Colonic mucosa (tissue), 4 donors: ENCODE measurements around the gene ZNF385C. TPM values are rescaled to one million over a fixed set of nuclear protein-coding genes. Genes with fewer than 3 reads are reported as not detected.
"Not testable (repeated sequence)": the region's sequence is repeated elsewhere in the genome, so short reads cannot be mapped to it uniquely, and the experiment has no call there.

Source experiments
- DNase-seq: peaks from one replicate; pipeline ENCODE4 v3.0.0-alpha.2; 2020
- H3K27ac ChIP-seq: fragments of 200-600 bp; one replicate; pipeline ENCODE4 v1.8.0; 2021
- H3K27me3 ChIP-seq: fragments of 200-600 bp; one replicate; pipeline ENCODE4 v1.8.0; 2021
- H3K36me3 ChIP-seq: fragments of 200-600 bp; one replicate; pipeline ENCODE4 v1.8.0; 2021
- H3K4me1 ChIP-seq: fragments of 200-600 bp; one replicate; pipeline ENCODE4 v1.8.0; 2021; ENCODE audit warnings: mild to moderate bottlenecking
- H3K4me3 ChIP-seq: fragments of 200-600 bp; one replicate; pipeline ENCODE4 v1.8.0; 2021
- H3K9ac ChIP-seq, 2 donors: one replicate each; pipeline ENCODE4 v1.7.0; 2013; ENCODE audit warnings: control low read depth in 2 of 2, low read depth in 2 of 2, low read length in 2 of 2
- H3K9me3 ChIP-seq: fragments of 200-600 bp; one replicate; pipeline ENCODE4 v1.8.0; 2021
- CTCF ChIP-seq: fragments of 200-600 bp; IDR thresholded peaks from one replicate; pipeline ENCODE4 v1.8.0; 2022; ENCODE audit warnings: antibody characterized with exemption, mild to moderate bottlenecking
- intact Hi-C: fragments of 100-400 bp; cut with DNase I; formaldehyde crosslinking; loops from one replicate; pipeline ENCODE4 v1.14.1; 2022
- total RNA-seq, 2 donors: library from RNA; stranded (reverse); fragmentation: NEBNext Ultra II Directional in 1 of 2; extraction: Animal tissue kit (Norgen Biotek cat#: 25700) in 1 of 2; gene quantifications; one replicate each; pipeline ENCODE4 v1.2.1, GENCODE V29; 2021
- donor health status: healthy.
- donor health status: DM: no; HTN: no; CAD: no.
- donor health status: DM: no; HTN: no; CAD: no.

The ZNF385C gene
- total RNA-seq, 2 donors from 2014 or later, result 0.20 to 0.32 TPM

GRCh38 chr17:42016411-42016831 is 81.9 kb downstream of the ZNF385C start:
- intact Hi-C loops, result no loop called here
- no peak for TF ChIP-seq CTCF

GRCh38 chr17:42013740-42014139 is 84.5 kb downstream of the ZNF385C start:
- H3K9ac ChIP-seq, H3K36me3 ChIP-seq, DNase-seq, intact Hi-C loops, H3K27me3 ChIP-seq, H3K4me3 ChIP-seq, H3K9me3 ChIP-seq, H3K27ac ChIP-seq, H3K4me1 ChIP-seq: not testable (repeated sequence)

More at GRCh38 chr17:42016411-42016831, 81.9 kb downstream of the ZNF385C start:
- H3K4me1 ChIP-seq, result peaks cover 13% of the 10 kb centered on the region
- no peaks in the 10 kb centered on the region for H3K27me3 ChIP-seq
- H3K36me3 ChIP-seq, result no peaks in the 10 kb centered on the region
- no peak for DNase-seq
- H3K9ac ChIP-seq, result peak overlapping the region; percentile 97 to 99
- H3K4me3 ChIP-seq, result peak overlapping the region; percentile 77
- no peaks in the 10 kb centered on the region for H3K9me3 ChIP-seq
- H3K27ac ChIP-seq, result peak overlapping the region; percentile 85

DNA sequence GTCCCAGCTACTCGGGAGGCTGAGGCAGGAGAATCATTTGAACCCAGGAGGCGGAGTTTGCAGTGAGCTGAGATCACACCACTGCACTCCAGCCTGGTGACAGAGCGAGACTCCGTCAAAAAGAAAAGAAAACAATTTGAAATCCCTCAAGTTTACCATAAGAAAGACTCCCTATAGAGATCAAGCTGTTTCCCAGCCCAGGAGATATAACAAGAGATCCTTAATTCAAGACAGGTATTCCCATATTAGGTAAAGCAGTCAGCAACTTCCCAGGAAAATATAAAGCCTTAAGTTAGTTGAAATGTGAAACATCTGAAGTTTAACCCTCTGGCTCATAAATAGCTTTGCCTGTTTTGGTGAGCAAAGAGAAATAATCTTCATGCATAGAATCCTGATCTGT is 85.9 kb downstream of the ZNF385C start:
- H3K4me3 ChIP-seq, H3K27ac ChIP-seq, H3K4me1 ChIP-seq, intact Hi-C loops, H3K36me3 ChIP-seq, DNase-seq, H3K27me3 ChIP-seq, H3K9me3 ChIP-seq, H3K9ac ChIP-seq: not testable (repeated sequence)

- Histone ChIP-seq H3K36me3 (no peaks in the 10 kb centered on the region), H3K9ac (no peak overlapping the region), H3K9me3 (no peaks in the 10 kb centered on the region), H3K4me1 (peaks cover 5% of the 10 kb centered on the region), H3K27me3 (no peaks in the 10 kb centered on the region), H3K27ac (no peak overlapping the region), H3K4me3 (no peak overlapping the region)
- no peak for DNase-seq
- intact Hi-C loops, result no loop called here
- no peak for TF ChIP-seq CTCF
These were observed 87.3 kb downstream of the ZNF385C start for GRCh38 chr17:42010898-42011516.

- H3K36me3 ChIP-seq, DNase-seq, H3K9ac ChIP-seq, H3K9me3 ChIP-seq, H3K4me3 ChIP-seq, intact Hi-C loops, H3K27me3 ChIP-seq, H3K27ac ChIP-seq, H3K4me1 ChIP-seq: not testable (repeated sequence)
These were observed 88.0 kb downstream of the ZNF385C start for GRCh38 chr17:42010266-42010680.

DNA sequence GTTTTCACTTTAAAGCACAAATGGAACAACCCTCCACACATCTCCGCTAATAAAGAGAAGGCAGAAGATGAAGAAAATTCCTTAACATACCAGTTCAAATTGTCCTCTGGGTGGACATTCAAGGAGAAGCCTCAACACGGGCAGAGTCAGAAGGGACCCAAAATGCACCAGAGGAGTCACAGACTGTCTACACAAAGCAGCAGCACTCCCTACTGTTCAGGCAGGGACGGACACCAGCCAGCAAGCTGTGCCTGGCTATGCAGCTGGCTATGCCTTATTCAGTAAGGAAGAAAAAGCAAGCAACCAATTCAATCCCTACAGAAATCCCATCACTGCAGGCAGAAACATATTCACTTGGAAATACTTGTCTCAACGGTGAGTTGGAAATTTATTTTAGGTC is 89.1 kb downstream of the ZNF385C start:
- Histone ChIP-seq H3K4me3 (no peak overlapping the region), H3K27ac (no peak overlapping the region), H3K36me3 (no peaks in the 10 kb centered on the region), H3K27me3 (no peaks in the 10 kb centered on the region), H3K9ac (no peak overlapping the region), H3K4me1 (no peaks in the 10 kb centered on the region), H3K9me3 (no peaks in the 10 kb centered on the region)
- TF ChIP-seq CTCF, result no peak
- no peak for DNase-seq
- intact Hi-C loops, result no loop called here

DNA sequence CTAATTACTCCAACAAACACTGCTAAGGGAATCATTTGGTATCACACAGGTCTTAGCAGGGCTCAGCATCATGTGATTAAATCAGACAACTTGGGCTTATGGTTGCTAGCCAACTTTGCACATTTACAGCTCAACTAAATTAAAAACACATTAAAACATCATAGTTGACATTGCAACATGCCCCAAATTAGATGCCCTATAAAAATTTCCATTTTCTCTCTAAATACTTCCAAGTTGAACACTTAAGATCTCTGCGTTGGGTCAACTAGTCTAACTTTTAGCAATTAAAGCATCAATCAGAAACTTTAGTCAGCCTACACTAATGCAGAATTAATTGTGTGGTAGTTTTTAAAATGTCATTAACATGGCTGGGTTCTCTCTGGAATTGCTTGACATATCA is 93.1 kb downstream of the ZNF385C start:
- Histone ChIP-seq H3K4me3 (no peak overlapping the region), H3K27me3 (no peaks in the 10 kb centered on the region), H3K9ac (no peak overlapping the region), H3K27ac (no peak overlapping the region), H3K36me3 (no peaks in the 10 kb centered on the region), H3K4me1 (peaks cover 11% of the 10 kb centered on the region), H3K9me3 (no peaks in the 10 kb centered on the region)
- TF ChIP-seq CTCF, result no peak
- DNase-seq, result no peak
- intact Hi-C loops, result no loop called here
